Upper lobe of left lung (tissue), 4 donors: ENCODE results near the gene UBE2E1.

Experiments used
- CTCF ChIP-seq, 6 experiments: fragments of 450-650 bp in 4 of 6; fragments of 200-600 bp in 2 of 6; sonication (generic) in 2 of 6; IDR thresholded peaks; one replicate each; pipeline ENCODE4 v1.5.1; 2016 to 2019; ENCODE audit warnings: antibody characterized with exemption in 6 of 6
- POLR2A ChIP-seq, 4 donors: fragments of 450-650 bp; IDR thresholded peaks; one replicate each; pipeline ENCODE4 v1.5.1; 2016 to 2017; ENCODE audit warnings: antibody characterized with exemption in 4 of 4, mild to moderate bottlenecking in 2 of 4

- TF ChIP-seq POLR2A (IDR thresholded peaks at IDR 0.05) = no peak
- TF ChIP-seq CTCF (IDR thresholded peaks at IDR 0.05) = no peak
Measured at GRCh38 chr3:23880703-23881339, 75.1 kb downstream of the UBE2E1 start.
